K562 (cell line): ENCODE measurements around the gene GLIS1. TPM values are rescaled to one million over a fixed set of nuclear protein-coding genes. Genes with fewer than 3 reads are reported as not detected.

Experiments
- ATAC-seq: fragments of 200-7000 bp; cut with Tn5 transposase; 3 replicates; pipeline ENCODE4 v1.9.1; 2020; ENCODE audit warnings: moderate library complexity
- BruUV-seq: library from RNA; stranded (reverse); fragments of 400-500 nt; replicated peaks from 2 replicates; lab custom pipeline; 2021; lab: Mats Ljungman, UMichigan
- CTCF ChIA-PET: fragments of 300-600 bp; formaldehyde crosslinking; extraction: SDS; loops from one replicate; lab custom pipeline; 2021; ENCODE audit warnings: low intra/inter-chr PET ratio; lab: Yijun Ruan, JAX
- POLR2A ChIA-PET: fragments of 300-600, 350-650 bp; sonication (Branson Sonifier 250); formaldehyde crosslinking; extraction: SDS; loops from one replicate; lab custom pipeline; 2021; ENCODE audit warnings: antibody characterized with exemption, inconsistent platforms; lab: Yijun Ruan, JAX
- DNase-seq, 4 experiments: peaks; one replicate each; pipeline versions ENCODE4 v3.0.0 to v3.0.0-alpha.2; 2011 to 2018; ENCODE audit warnings: low spot score in 3 of 4, mixed read lengths in 3 of 4; ENCODE audit errors: extremely low read depth in 1 of 4
- FAIRE-seq: peaks from 2 replicates; lab custom pipeline; 2011; peaks lifted over from hg19 to GRCh38; lab: Jason Lieb, UNC
- H2AFZ ChIP-seq: 2 replicates; pipeline ENCODE4 v1.6.0; 2011; ENCODE audit warnings: low read depth, low read length, control low read depth, inconsistent platforms
- H3K27ac ChIP-seq: fragments of 200-600 bp; 3 replicates; pipeline ENCODE4 v1.8.0; 2011; ENCODE audit warnings: low read depth, mild to moderate bottlenecking, control low read depth, inconsistent platforms, low read length, moderate library complexity, mixed read lengths; ENCODE audit errors: extremely low read depth
- H3K27me3 ChIP-seq, 2 experiments: fragments of 300-600 bp in 1 of 2; 2 replicates in 1 of 2; 3 replicates in 1 of 2; pipeline versions ENCODE4 v1.6.0 to v1.8.0; 2011; ENCODE audit warnings: inconsistent platforms in 2 of 2, low read length in 2 of 2, mild to moderate bottlenecking in 1 of 2, mixed read lengths in 1 of 2, moderate library complexity in 1 of 2; ENCODE audit not compliant: control insufficient read depth in 2 of 2, insufficient read depth in 2 of 2
- H3K36me3 ChIP-seq: fragments of 300-600 bp; 3 replicates; pipeline ENCODE4 v1.8.0; 2011; ENCODE audit warnings: mild to moderate bottlenecking, low read length, inconsistent platforms; ENCODE audit not compliant: control insufficient read depth, insufficient read depth
- H3K4me1 ChIP-seq, 2 experiments: fragments of 200-600 bp in 1 of 2; replicated peaks in 1 of 2; 2 replicates in 1 of 2; 3 replicates in 1 of 2; pipeline versions ENCODE4 v1.5.1 to v1.8.0; 2011; ENCODE audit warnings: inconsistent platforms in 2 of 2, low read length in 2 of 2, mild to moderate bottlenecking in 1 of 2, mixed read lengths in 1 of 2, moderate library complexity in 1 of 2; ENCODE audit not compliant: control insufficient read depth in 2 of 2, insufficient read depth in 2 of 2
- H3K4me2 ChIP-seq: 2 replicates; pipeline ENCODE4 v1.6.1; 2011; ENCODE audit warnings: low read length, control low read depth, inconsistent platforms, mixed read lengths; ENCODE audit not compliant: insufficient read depth
- H3K4me3 ChIP-seq: fragments of 200-600 bp; sonication (generic), shearing (Covaris generic); 2 replicates; pipeline ENCODE4 v1.5.1; 2016; ENCODE audit warnings: control low read depth, inconsistent platforms
- H3K79me2 ChIP-seq: fragments of 200-600 bp; 3 replicates; pipeline ENCODE4 v1.8.0; 2011; ENCODE audit warnings: low read length, inconsistent platforms; ENCODE audit not compliant: control insufficient read depth, insufficient read depth
- H3K9ac ChIP-seq, 2 experiments: 2 replicates each; pipeline versions ENCODE4 v1.6.0 to v1.6.1; 2011; ENCODE audit warnings: low read depth in 2 of 2, low read length in 2 of 2, control low read depth in 1 of 2, inconsistent platforms in 1 of 2, mild to moderate bottlenecking in 1 of 2, mixed read lengths in 1 of 2; ENCODE audit not compliant: insufficient read depth in 1 of 2
- H3K9me1 ChIP-seq: one replicate; pipeline ENCODE4 v1.6.0; 2011; ENCODE audit warnings: inconsistent platforms, mild to moderate bottlenecking, low read length, moderate library complexity; ENCODE audit not compliant: control insufficient read depth, insufficient read depth
- H3K9me3 ChIP-seq: replicated peaks from 2 replicates; pipeline ENCODE4 v1.5.1; 2011; ENCODE audit warnings: low read depth, low read length, inconsistent platforms; ENCODE audit not compliant: control insufficient read depth, insufficient read depth
- H4K20me1 ChIP-seq: replicated peaks from 2 replicates; pipeline ENCODE4 v1.6.1; 2011; ENCODE audit warnings: low read length, inconsistent platforms, mixed read lengths; ENCODE audit not compliant: control insufficient read depth, insufficient read depth
- KAT2B ChIP-seq: IDR thresholded peaks from one replicate; pipeline ENCODE4 v1.6.1; 2012; ENCODE audit warnings: low read depth, mild to moderate bottlenecking, control low read depth, inconsistent platforms, low read length, moderate library complexity
- WGBS: fragments of 100-300 bp; shearing (Covaris generic); methylation state at CpG from one replicate; pipeline ENCODE4 v1.1.6; 2016; ENCODE audit warnings: low coverage, mixed read lengths; ENCODE audit not compliant: insufficient coverage; ENCODE audit errors: missing lambda C conversion rate; 5-methylcytosine and 5-hydroxymethylcytosine counted together
- in situ Hi-C: fragments of 300-500 bp; cut with MboI; formaldehyde crosslinking; loops from 4 replicates; pipeline ENCODE4 v1.15.0; 2018; ENCODE audit warnings: inconsistent platforms, mixed read lengths
- intact Hi-C: fragments of 100-400 bp; cut with micrococcal nuclease; formaldehyde crosslinking; loops from 2 replicates; pipeline ENCODE4 v1.14.2; 2022
- polyA plus RNA-seq, 8 experiments: library from polyadenylated mRNA; depleted of rRNA in 4 of 8; stranded (reverse) in 5 of 8; unstranded in 3 of 8; fragments of >200 nt; fragmentation: Nextera tagmentation in 2 of 8; fragmentation: Illumina TruSeq in 1 of 8; extraction: Ambion mirVana in 2 of 8; extraction: Trizol in 1 of 8; gene quantifications; 2 replicates each; pipeline versions ENCODE4 v1.2.1 to v1.2.3, GENCODE V29; 2011 to 2014; ENCODE audit warnings: inconsistent platforms in 1 of 8, missing spikeins in 1 of 8
- total RNA-seq, 7 experiments: library from RNA; depleted of rRNA in 6 of 7; stranded (reverse); fragments of >200 nt in 6 of 7; fragmentation: Illumina TruSeq in 2 of 7; extraction: Trizol in 2 of 7; gene quantifications; 2 replicates each; pipeline versions ENCODE4 v1.2.1 to v1.2.3, GENCODE V29; 2011 to 2021; ENCODE audit warnings: low replicate concordance in 1 of 7
- TF ChIP-seq, protein P1 (sequence below): fragments of 450-650 bp; IDR thresholded peaks from 2 replicates; pipeline ENCODE4 v1.6.1; 2018; ENCODE audit not compliant: partially characterized antibody

The GLIS1 gene
- total and polyA plus RNA-seq, 9 of the 15 experiments (the other 6 are each of a cell fraction or from before 2014, with no cell fraction given): not detected

DNA sequence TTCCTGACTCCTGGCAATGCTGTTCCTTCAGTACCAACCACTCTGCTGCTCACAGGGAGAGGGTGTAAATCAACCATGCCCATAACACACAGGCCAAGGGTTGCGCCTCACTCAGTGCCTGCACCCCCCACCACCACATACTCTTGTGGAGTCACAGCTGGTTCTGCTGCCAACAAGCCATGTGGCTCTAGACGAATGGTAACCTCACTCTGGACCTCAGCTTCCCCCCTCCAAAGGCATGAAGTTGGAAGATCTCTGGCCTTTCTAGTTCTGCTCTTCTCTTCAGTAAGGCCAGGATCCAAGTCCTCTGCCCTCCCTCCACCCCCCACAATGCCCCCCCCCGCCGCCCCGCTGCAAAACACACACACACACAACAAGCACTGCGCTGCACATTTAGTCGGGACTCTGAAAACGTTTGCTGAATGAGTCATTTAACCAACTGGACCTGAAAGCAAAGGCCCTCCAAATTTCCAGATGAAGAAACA, 1.7 kb upstream of the GLIS1 start:
- H4K20me1 ChIP-seq: no peaks in the 10 kb centered on the region; the same call in 1 of the 2 replicates

More for the DNA sequence above, 1.7 kb upstream of the GLIS1 start:
- no peak for ATAC-seq
- Histone ChIP-seq H3K27me3 (peaks cover 24 to 41% of the 10 kb centered on the region in 2 experiments), H3K4me2 (no peak overlapping the region), H3K9ac (no peak overlapping the region), H3K36me3 (no peaks in the 10 kb centered on the region), H3K9me3 (0 out of 2 replicates have a peak, but pooled peaks cover 2% of the 10 kb centered on the region), H2AFZ (no peak overlapping the region), H3K4me3 (no peak overlapping the region), H3K27ac (no peak overlapping the region), H3K9me1 (no peaks in the 10 kb centered on the region), H3K4me1 (peaks cover 0 to 21% of the 10 kb centered on the region in 2 experiments; a peak in 3 of 5 replicates), H3K79me2 (no peaks in the 10 kb centered on the region)
- FAIRE-seq: no peak
- POLR2A ChIA-PET: no interaction called here
- TF ChIP-seq, protein P1, sequence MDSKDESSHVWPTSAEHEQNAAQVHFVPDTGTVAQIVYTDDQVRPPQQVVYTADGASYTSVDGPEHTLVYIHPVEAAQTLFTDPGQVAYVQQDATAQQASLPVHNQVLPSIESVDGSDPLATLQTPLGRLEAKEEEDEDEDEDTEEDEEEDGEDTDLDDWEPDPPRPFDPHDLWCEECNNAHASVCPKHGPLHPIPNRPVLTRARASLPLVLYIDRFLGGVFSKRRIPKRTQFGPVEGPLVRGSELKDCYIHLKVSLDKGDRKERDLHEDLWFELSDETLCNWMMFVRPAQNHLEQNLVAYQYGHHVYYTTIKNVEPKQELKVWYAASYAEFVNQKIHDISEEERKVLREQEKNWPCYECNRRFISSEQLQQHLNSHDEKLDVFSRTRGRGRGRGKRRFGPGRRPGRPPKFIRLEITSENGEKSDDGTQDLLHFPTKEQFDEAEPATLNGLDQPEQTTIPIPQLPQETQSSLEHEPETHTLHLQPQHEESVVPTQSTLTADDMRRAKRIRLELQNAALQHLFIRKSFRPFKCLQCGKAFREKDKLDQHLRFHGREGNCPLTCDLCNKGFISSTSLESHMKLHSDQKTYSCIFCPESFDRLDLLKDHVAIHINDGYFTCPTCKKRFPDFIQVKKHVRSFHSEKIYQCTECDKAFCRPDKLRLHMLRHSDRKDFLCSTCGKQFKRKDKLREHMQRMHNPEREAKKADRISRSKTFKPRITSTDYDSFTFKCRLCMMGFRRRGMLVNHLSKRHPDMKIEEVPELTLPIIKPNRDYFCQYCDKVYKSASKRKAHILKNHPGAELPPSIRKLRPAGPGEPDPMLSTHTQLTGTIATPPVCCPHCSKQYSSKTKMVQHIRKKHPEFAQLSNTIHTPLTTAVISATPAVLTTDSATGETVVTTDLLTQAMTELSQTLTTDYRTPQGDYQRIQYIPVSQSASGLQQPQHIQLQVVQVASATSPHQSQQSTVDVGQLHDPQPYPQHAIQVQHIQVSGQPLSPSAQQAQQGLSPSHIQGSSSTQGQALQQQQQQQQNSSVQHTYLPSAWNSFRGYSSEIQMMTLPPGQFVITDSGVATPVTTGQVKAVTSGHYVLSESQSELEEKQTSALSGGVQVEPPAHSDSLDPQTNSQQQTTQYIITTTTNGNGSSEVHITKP: peak; percentile 84
- TF ChIP-seq KAT2B: no peak
- intact Hi-C loops (no loop called here), in situ Hi-C loops (no loop called here)
- CTCF ChIA-PET: no interaction called here
- no peak for DNase-seq
- BruUV-seq: no TSS peak
- WGBS: 12% methylated on average over 8 of the region's 8 CpGs
